PC-9 (cell line): ENCODE results near the gene HCFC2. TPM values are rescaled to one million over a fixed set of nuclear protein-coding genes. Genes with fewer than 3 reads are reported as not detected.

Experiments used
- BruUV-seq: library from RNA; stranded (reverse); fragments of 400-500 nt; replicated peaks from 2 replicates; lab custom pipeline; 2021; lab: Mats Ljungman, UMichigan
- CTCF ChIA-PET: fragments of 300-600 bp; sonication (Branson Sonifier 250); formaldehyde crosslinking; loops from one replicate; lab custom pipeline; 2022; ENCODE audit warnings: antibody characterized with exemption; lab: Charles Lee
- POLR2A ChIA-PET: fragments of 300-600 bp; sonication (Branson Sonifier 250); formaldehyde crosslinking; loops from one replicate; lab custom pipeline; 2022; ENCODE audit warnings: antibody characterized with exemption; ENCODE audit not compliant: unreplicated experiment; lab: Charles Lee
- DNase-seq, 2 experiments: peaks; one replicate each; pipeline versions ENCODE4 v3.0.0 to v3.0.0-alpha.2; 2015 to 2022; ENCODE audit warnings: mixed read lengths in 1 of 2
- H2AFZ ChIP-seq: fragments of 200-600 bp; sonication (generic); 2 replicates; pipeline ENCODE4 v1.8.1; 2017; ENCODE audit warnings: antibody characterized with exemption
- H3F3A ChIP-seq: fragments of 200-600 bp; sonication (generic); 2 replicates; pipeline ENCODE4 v1.8.1; 2017; ENCODE audit warnings: antibody characterized with exemption, mild to moderate bottlenecking, low read depth; ENCODE audit not compliant: insufficient read depth
- H3K27ac ChIP-seq: fragments of 200-600 bp; sonication (generic); 2 replicates; pipeline ENCODE4 v1.6.1; 2016; ENCODE audit warnings: mixed run types
- H3K27me3 ChIP-seq: fragments of 200-600 bp; sonication (generic); 2 replicates; pipeline ENCODE4 v1.6.1; 2016; ENCODE audit warnings: low read depth, mixed run types; ENCODE audit not compliant: insufficient read depth
- H3K36me3 ChIP-seq: fragments of 200-600 bp; sonication (generic); 2 replicates; pipeline ENCODE4 v1.6.1; 2016; ENCODE audit warnings: low read depth, mixed run types
- H3K4me1 ChIP-seq: fragments of 200-600 bp; sonication (generic); replicated peaks from 2 replicates; pipeline ENCODE4 v1.6.1; 2016; ENCODE audit warnings: mixed run types; ENCODE audit not compliant: insufficient read depth
- H3K4me2 ChIP-seq: fragments of 200-600 bp; sonication (generic); 2 replicates; pipeline ENCODE4 v1.6.1; 2017; ENCODE audit warnings: mixed run types
- H3K4me3 ChIP-seq: fragments of 200-600 bp; sonication (generic); 2 replicates; pipeline ENCODE4 v1.6.1; 2016; ENCODE audit warnings: mixed run types
- H3K79me2 ChIP-seq: fragments of 200-600 bp; sonication (generic); 2 replicates; pipeline ENCODE4 v1.6.1; 2017; ENCODE audit warnings: low read depth, mixed run types
- H3K9me2 ChIP-seq: fragments of 200-600 bp; sonication (generic); 2 replicates; pipeline ENCODE4 v1.8.1; 2017; ENCODE audit warnings: mild to moderate bottlenecking; ENCODE audit not compliant: insufficient read depth
- H3K9me3 ChIP-seq: fragments of 200-600 bp; sonication (generic); 2 replicates; pipeline ENCODE4 v1.8.1; 2016; ENCODE audit warnings: low read depth; ENCODE audit not compliant: insufficient read depth
- H4K20me1 ChIP-seq: fragments of 200-600 bp; sonication (generic); 2 replicates; pipeline ENCODE4 v1.8.1; 2017; ENCODE audit not compliant: insufficient read depth
- EZH2 ChIP-seq: fragments of 200-600 bp; sonication (generic); IDR thresholded peaks from 2 replicates; pipeline ENCODE4 v1.8.0; 2017; ENCODE audit warnings: antibody characterized with exemption, low read depth
- intact Hi-C: fragments of 100-400 bp; cut with micrococcal nuclease; formaldehyde crosslinking; loops from one replicate; pipeline ENCODE4 v1.10.0; 2022; ENCODE audit not compliant: unreplicated experiment
- total RNA-seq: library from RNA; stranded (reverse); gene quantifications from 2 replicates; pipeline ENCODE4 v1.2.3, GENCODE V29; 2021
- TF ChIP-seq, protein P1 (sequence below): fragments of 200-600 bp; sonication (generic); conservative IDR thresholded peaks from 2 replicates; pipeline ENCODE4 v1.6.1; 2017; ENCODE audit warnings: mixed run types, antibody characterized with exemption, mild to moderate bottlenecking, moderate library complexity

The HCFC2 gene
- total RNA-seq, 1 experiment from 2014 or later, result 2.4 TPM

DNA sequence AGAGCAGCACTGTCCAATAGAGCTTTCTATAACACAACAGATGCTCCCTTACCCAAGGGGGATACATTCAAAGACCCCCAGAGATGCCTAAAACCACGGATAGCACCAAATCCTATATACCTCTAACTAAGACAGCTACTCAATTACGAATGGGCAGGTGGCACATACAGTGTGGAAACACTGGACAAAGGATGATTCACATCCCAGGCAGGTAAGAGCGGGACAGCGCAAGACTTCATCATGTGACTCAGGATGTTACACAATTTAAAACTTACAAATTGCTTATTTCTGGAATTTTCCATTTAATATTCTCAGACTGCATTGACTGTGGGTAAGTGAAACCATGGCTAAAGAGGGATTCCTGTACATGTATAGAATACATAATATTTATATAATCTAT lies 5.5 kb upstream of the HCFC2 start:
- no peak overlapping the region for H3K27ac ChIP-seq
- no peaks in the 10 kb centered on the region for H3K27me3 ChIP-seq
- no TSS peak for BruUV-seq
- peaks cover 4% of the 10 kb centered on the region; the same call in 1 of the 2 replicates for H3F3A ChIP-seq
- ChIA-PET POLR2A (interaction anchor here (0.7 kb wide), 1 partner anchor 79 kb away, joined by 3 read pairs; no protein-coding TSS in a partner anchor), CTCF (no interaction called here)
- no peaks in the 10 kb centered on the region for H3K9me2 ChIP-seq
- peak overlapping the region; percentile 25; the same call in 1 of the 2 replicates for H3K4me2 ChIP-seq
- H2AFZ ChIP-seq, result no peak overlapping the region
- no peak overlapping the region for H3K4me3 ChIP-seq
- DNase-seq, result peak in 1 of 2 experiments; percentile 81
- H3K4me1 ChIP-seq, result peaks cover 15% of the 10 kb centered on the region; the same call in 1 of the 2 replicates
- intact Hi-C loops, result loop anchor here (5.0 kb wide), 2 partner anchors 298 to 998 kb away; no protein-coding TSS in a partner anchor
- no peaks in the 10 kb centered on the region for H3K9me3 ChIP-seq
- H3K36me3 ChIP-seq, result no peaks in the 10 kb centered on the region
- H4K20me1 ChIP-seq, result no peaks in the 10 kb centered on the region
- TF ChIP-seq, protein P1, sequence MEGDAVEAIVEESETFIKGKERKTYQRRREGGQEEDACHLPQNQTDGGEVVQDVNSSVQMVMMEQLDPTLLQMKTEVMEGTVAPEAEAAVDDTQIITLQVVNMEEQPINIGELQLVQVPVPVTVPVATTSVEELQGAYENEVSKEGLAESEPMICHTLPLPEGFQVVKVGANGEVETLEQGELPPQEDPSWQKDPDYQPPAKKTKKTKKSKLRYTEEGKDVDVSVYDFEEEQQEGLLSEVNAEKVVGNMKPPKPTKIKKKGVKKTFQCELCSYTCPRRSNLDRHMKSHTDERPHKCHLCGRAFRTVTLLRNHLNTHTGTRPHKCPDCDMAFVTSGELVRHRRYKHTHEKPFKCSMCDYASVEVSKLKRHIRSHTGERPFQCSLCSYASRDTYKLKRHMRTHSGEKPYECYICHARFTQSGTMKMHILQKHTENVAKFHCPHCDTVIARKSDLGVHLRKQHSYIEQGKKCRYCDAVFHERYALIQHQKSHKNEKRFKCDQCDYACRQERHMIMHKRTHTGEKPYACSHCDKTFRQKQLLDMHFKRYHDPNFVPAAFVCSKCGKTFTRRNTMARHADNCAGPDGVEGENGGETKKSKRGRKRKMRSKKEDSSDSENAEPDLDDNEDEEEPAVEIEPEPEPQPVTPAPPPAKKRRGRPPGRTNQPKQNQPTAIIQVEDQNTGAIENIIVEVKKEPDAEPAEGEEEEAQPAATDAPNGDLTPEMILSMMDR, result no peak
- TF ChIP-seq EZH2, result no peak
- no peaks in the 10 kb centered on the region for H3K79me2 ChIP-seq

DNA sequence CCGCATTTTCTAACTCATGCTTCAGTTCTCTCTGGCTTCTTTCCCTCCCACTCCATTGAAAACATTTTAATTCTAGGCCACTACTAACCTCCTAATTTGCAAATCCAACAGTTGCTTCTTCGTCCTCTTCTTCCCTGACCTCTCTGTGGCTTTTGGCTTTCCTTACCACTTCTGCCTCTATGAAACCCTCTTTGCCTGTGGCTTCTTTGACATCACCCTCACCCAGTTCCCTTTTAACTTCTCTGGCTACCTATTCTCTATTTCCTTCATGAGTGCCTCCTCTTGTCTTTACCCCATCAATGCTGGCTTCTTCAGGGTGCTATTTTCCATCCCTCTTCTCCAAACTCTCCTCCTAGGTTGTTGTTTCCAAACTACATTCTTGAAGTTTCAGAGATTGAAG lies 4.4 kb upstream of the HCFC2 start:
- TF ChIP-seq, protein P1, result no peak
- no peak for TF ChIP-seq EZH2
- intact Hi-C loops, result loop anchor here (5.0 kb wide), 2 partner anchors 297 to 997 kb away; no protein-coding TSS in a partner anchor
- H3K4me3 ChIP-seq, result no peak overlapping the region
- H3K9me2 ChIP-seq, result no peaks in the 10 kb centered on the region
- no peaks in the 10 kb centered on the region for H3K9me3 ChIP-seq
- H4K20me1 ChIP-seq, result no peaks in the 10 kb centered on the region
- peaks cover 15% of the 10 kb centered on the region; the same call in 1 of the 2 replicates for H3K4me1 ChIP-seq
- H3K27ac ChIP-seq, result no peak overlapping the region
- H3K27me3 ChIP-seq, result no peaks in the 10 kb centered on the region
- POLR2A ChIA-PET, result interaction anchor here (0.7 kb wide), 1 partner anchor 278 kb away, joined by 4 read pairs; no protein-coding TSS in a partner anchor
- H3K79me2 ChIP-seq, result no peaks in the 10 kb centered on the region
- H3K36me3 ChIP-seq, result no peaks in the 10 kb centered on the region
- no peak overlapping the region for H2AFZ ChIP-seq
- no peak overlapping the region for H3K4me2 ChIP-seq
- no peak for DNase-seq
- CTCF ChIA-PET, result no interaction called here
- H3F3A ChIP-seq, result peaks cover 5% of the 10 kb centered on the region; the same call in 1 of the 2 replicates
- no TSS peak for BruUV-seq

DNA sequence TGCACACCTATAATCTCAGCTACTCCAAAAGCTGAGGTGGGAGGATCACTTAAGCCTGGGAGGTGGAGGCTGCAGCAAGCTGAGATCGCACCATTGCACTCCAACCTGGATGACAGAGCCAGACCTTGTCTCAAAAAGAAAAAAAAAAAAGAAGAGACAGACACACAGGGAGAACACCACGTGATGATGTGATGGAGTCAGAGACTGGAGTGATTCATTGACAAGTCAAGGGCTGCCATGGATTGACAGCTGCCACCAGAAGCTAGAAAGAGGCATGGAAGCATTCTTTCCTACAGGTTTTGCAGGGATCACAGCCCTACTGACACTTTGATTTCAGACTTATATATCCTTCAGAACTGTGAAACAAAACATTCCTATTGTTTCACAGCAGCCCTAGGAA lies 3.5 kb upstream of the HCFC2 start:
- intact Hi-C loops, result no loop called here

More for the DNA sequence above, 3.5 kb upstream of the HCFC2 start:
- ChIA-PET CTCF (no interaction called here), POLR2A (interaction anchor here (0.6 to 0.7 kb wide), 2 partner anchors 104 to 277 kb away, joined by 3 to 4 read pairs; no protein-coding TSS in a partner anchor)
- Histone ChIP-seq H4K20me1 (no peaks in the 10 kb centered on the region), H3K79me2 (no peaks in the 10 kb centered on the region), H3K9me3 (no peaks in the 10 kb centered on the region), H3K9me2 (no peaks in the 10 kb centered on the region), H3K27me3 (no peaks in the 10 kb centered on the region), H2AFZ (no peak overlapping the region), H3K36me3 (no peaks in the 10 kb centered on the region), H3K4me1 (peaks cover 23% of the 10 kb centered on the region), H3F3A (peaks cover 5% of the 10 kb centered on the region; the same call in 1 of the 2 replicates), H3K4me3 (no peak overlapping the region), H3K27ac (no peak overlapping the region), H3K4me2 (no peak overlapping the region)
- no peak for TF ChIP-seq EZH2
- TF ChIP-seq, protein P1, result no peak
- DNase-seq, result peak in 1 of 2 experiments; percentile 34
- no TSS peak for BruUV-seq
